ENCODE measurements around the gene TRPV6. TPM values are rescaled to one million over a fixed set of nuclear protein-coding genes. Genes with fewer than 3 reads are reported as not detected.

The TRPV6 gene
- total and polyA plus RNA-seq, 2 donors (not counting 1 experiment from before 2014, with no cell fraction given) = not detected

GRCh38 chr7:142866361-142867096, 19.0 kb downstream of the TRPV6 start:
- Histone ChIP-seq H3K9me3 (ENCODE audit: control insufficient read depth, insufficient read depth, low read depth, low read length) (no peaks in the 10 kb centered on the region), H3K9ac (ENCODE audit: insufficient read depth, low read length) (no peak overlapping the region), H3K27me3 (ENCODE audit: control insufficient read depth, insufficient read depth, low read length) (no peaks in the 10 kb centered on the region), H4K20me1 (ENCODE audit: control insufficient read depth, extremely low read depth, insufficient read depth, low read length) (no peaks in the 10 kb centered on the region), H2AFZ (ENCODE audit: low read length) (no peak overlapping the region), H3K27ac (ENCODE audit: insufficient read depth, low read length) (no peak overlapping the region), H3K4me2 (ENCODE audit: extremely low read depth, insufficient read depth, low read length) (no peak overlapping the region), H3K36me3 (ENCODE audit: control insufficient read depth, insufficient read depth, low read length) (no peaks in the 10 kb centered on the region), H3K4me3 (replicated peaks in 1 of 4; ENCODE audit: control extremely low read depth in 1 of 4, insufficient read depth in 1 of 4, low read depth in 3 of 4, low read length in 4 of 4) (no peak overlapping the region), H3K4me1 (ENCODE audit: control insufficient read depth, extremely low read depth, insufficient read depth, low read length) (no peaks in the 10 kb centered on the region), H3K79me2 (ENCODE audit: control insufficient read depth, insufficient read depth, low read length) (no peaks in the 10 kb centered on the region)
- DNase-seq (ENCODE audit: low read depth in 2 of 2) = peak; percentile 8 to 11
- TF ChIP-seq CTCF (conservative IDR thresholded peaks at IDR 0.05 in 1 of 2, IDR thresholded peaks at IDR 0.05 in 1 of 2; ENCODE audit: low read depth in 1 of 2, low read length in 2 of 2) = peak; percentile 30 to 59
- TF ChIP-seq EZH2 (IDR thresholded peaks at IDR 0.05; ENCODE audit: low read length, missing control alignments) = no peak

- H3K27me3 ChIP-seq (ENCODE audit: control insufficient read depth, insufficient read depth, low read length) = no peaks in the 10 kb centered on the region
- no peaks in the 10 kb centered on the region for H3K4me1 ChIP-seq (ENCODE audit: control insufficient read depth, extremely low read depth, insufficient read depth, low read length)
- no peaks in the 10 kb centered on the region for H4K20me1 ChIP-seq (ENCODE audit: control insufficient read depth, extremely low read depth, insufficient read depth, low read length)
- H3K4me2 ChIP-seq (ENCODE audit: extremely low read depth, insufficient read depth, low read length) = no peak overlapping the region
- no peak overlapping the region for H2AFZ ChIP-seq (ENCODE audit: low read length)
- H3K9me3 ChIP-seq (ENCODE audit: control insufficient read depth, insufficient read depth, low read depth, low read length) = no peaks in the 10 kb centered on the region
- DNase-seq (ENCODE audit: low read depth in 2 of 2) = no peak
- no peak overlapping the region for H3K27ac ChIP-seq (ENCODE audit: insufficient read depth, low read length)
- no peak for TF ChIP-seq CTCF (conservative IDR thresholded peaks at IDR 0.05 in 1 of 2, IDR thresholded peaks at IDR 0.05 in 1 of 2; ENCODE audit: low read depth in 1 of 2, low read length in 2 of 2)
- no peaks in the 10 kb centered on the region for H3K36me3 ChIP-seq (ENCODE audit: control insufficient read depth, insufficient read depth, low read length)
- H3K4me3 ChIP-seq (replicated peaks in 1 of 4; ENCODE audit: control extremely low read depth in 1 of 4, insufficient read depth in 1 of 4, low read depth in 3 of 4, low read length in 4 of 4) = no peak overlapping the region
- no peaks in the 10 kb centered on the region for H3K79me2 ChIP-seq (ENCODE audit: control insufficient read depth, insufficient read depth, low read length)
- H3K9ac ChIP-seq (ENCODE audit: insufficient read depth, low read length) = no peak overlapping the region
These were observed 19.8 kb downstream of the TRPV6 start for GRCh38 chr7:142865766-142866165.

GRCh38 chr7:142864980-142865747, 20.4 kb downstream of the TRPV6 start:
- H3K4me1 ChIP-seq (ENCODE audit: control insufficient read depth, extremely low read depth, insufficient read depth, low read length) = no peaks in the 10 kb centered on the region
- no peaks in the 10 kb centered on the region for H3K36me3 ChIP-seq (ENCODE audit: control insufficient read depth, insufficient read depth, low read length)
- H3K4me3 ChIP-seq (replicated peaks in 1 of 4; ENCODE audit: control extremely low read depth in 1 of 4, insufficient read depth in 1 of 4, low read depth in 3 of 4, low read length in 4 of 4) = no peak overlapping the region
- no peak overlapping the region for H3K27ac ChIP-seq (ENCODE audit: insufficient read depth, low read length)
- no peak overlapping the region for H3K9ac ChIP-seq (ENCODE audit: insufficient read depth, low read length)
- no peaks in the 10 kb centered on the region for H3K27me3 ChIP-seq (ENCODE audit: control insufficient read depth, insufficient read depth, low read length)
- no peak for DNase-seq (ENCODE audit: low read depth in 2 of 2)
- H3K4me2 ChIP-seq (ENCODE audit: extremely low read depth, insufficient read depth, low read length) = no peak overlapping the region
- H3K9me3 ChIP-seq (ENCODE audit: control insufficient read depth, insufficient read depth, low read depth, low read length) = no peaks in the 10 kb centered on the region
- H4K20me1 ChIP-seq (ENCODE audit: control insufficient read depth, extremely low read depth, insufficient read depth, low read length) = no peaks in the 10 kb centered on the region
- no peak overlapping the region for H2AFZ ChIP-seq (ENCODE audit: low read length)
- TF ChIP-seq CTCF (conservative IDR thresholded peaks at IDR 0.05 in 1 of 2, IDR thresholded peaks at IDR 0.05 in 1 of 2; ENCODE audit: low read depth in 1 of 2, low read length in 2 of 2) (no peak), EZH2 (IDR thresholded peaks at IDR 0.05; ENCODE audit: low read length, missing control alignments) (no peak)
- H3K79me2 ChIP-seq (ENCODE audit: control insufficient read depth, insufficient read depth, low read length) = no peaks in the 10 kb centered on the region

All from fibroblast of lung (primary cell).